HG03280 (cell line): ENCODE data around the gene ST6GALNAC3.

ENCODE experiments used
- ATAC-seq: cut with Tn5 transposase; IDR thresholded peaks from one replicate; pipeline ENCODE4 v1.9.1; 2021; ENCODE audit warnings: mild to moderate bottlenecking, moderate library complexity; ENCODE audit not compliant: unreplicated experiment

Gene ST6GALNAC3

DNA sequence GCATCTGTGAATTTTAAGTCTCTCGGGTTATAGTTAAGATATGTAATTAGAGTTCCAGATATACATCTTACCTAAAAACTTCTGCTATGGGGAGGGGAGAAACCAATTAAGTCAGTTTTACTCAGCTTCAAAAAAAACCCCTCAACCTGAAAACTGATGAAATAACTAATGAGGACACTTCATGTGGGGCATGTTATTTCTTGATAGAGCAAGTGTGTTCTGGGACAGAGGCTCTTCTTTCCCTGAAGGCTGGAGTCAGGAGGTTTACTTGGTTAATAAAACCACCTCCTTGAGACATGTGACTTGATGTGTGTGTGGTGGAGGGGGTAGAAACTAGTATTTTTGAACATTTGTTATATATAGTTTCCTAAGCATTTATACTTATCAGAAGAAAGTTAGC, 479.7 kb downstream of the ST6GALNAC3 start:
- ATAC-seq = no peak

DNA sequence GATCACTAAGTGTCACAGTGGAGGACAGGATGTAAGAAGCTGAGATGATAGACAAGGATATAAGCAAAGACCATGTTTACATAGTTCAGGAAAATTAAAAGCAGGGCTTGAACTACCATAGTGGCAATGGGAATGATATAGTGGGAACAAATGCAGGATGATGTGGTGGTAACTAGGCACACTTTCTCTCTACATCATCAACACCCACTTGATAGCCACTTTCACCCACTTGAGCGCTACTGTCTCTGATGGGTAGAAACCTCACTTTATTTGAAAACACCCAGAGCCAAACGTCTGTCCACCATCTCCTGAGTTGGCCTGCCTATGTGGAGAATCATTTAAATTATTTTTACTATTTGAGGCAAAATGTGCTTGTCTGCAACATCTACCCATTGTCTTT, 487.7 kb downstream of the ST6GALNAC3 start:
- no peak for ATAC-seq

DNA sequence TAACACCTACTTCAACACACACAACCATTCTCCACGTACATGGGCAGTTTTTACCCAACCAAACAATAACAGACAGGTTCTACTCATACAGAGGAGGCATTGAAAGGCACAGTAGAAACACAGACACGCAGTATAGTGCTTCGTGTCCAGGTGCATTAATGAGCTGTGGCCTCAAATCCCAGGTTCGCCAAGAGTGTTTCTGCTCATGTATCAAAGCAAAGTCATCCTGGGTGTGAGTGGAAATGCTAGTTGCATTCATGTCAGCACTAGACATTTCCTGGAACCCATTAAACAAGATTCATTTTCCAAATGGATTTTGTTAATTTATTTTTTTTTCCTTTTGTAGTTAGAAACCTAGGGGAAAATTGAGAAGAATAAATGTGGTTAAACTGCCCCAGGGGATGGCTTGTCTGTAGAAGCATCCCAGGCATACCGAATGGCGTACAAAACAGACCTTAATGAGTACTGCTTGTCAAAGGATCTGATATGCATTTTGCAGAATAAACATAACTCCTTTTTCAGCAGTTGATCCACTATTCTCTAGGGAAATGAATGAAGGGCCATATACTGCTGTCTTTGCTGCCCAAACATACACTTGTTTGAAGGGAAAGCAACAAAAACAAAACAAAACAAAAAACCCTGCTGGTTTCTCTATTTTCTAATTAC, 494.2 kb downstream of the ST6GALNAC3 start:
- no peak for ATAC-seq

DNA sequence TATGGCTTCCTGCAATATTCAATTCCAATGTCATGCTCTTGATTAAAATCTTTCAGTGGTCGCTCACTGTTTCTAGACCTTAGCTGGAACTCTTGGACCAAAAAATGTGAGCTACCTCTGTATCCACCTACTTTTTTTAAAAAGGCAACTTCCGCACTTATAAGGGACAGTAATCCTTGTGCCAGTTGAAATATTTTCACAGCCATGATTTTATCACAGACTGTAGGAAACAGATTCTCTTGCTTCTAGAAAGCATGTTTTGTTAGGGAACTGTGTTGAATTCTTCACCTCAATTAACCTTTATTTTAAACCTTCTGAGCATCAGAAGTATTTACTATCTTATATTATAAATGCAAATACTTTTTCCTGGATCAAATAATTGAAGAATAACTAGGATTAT, 496.7 kb downstream of the ST6GALNAC3 start:
- ATAC-seq = no peak

DNA sequence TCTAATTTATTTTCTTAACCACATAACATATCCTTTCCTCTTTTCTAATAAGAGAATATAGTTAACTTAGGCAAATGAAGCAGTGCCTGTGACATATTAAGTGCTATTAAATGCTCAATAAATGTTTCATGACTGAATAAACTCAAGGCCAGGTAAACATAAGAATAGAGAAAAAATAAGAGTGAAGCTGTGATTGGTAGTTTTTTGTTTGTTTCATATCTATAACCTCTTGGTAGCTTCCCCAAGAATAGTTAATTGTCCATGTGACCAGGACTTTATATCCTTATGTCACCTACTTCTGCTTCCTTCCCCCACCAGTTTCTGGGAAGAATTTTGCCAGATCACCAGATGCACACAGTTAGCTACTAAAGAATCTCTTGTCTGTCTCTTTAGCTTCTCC, 497.7 kb downstream of the ST6GALNAC3 start:
- no peak for ATAC-seq

DNA sequence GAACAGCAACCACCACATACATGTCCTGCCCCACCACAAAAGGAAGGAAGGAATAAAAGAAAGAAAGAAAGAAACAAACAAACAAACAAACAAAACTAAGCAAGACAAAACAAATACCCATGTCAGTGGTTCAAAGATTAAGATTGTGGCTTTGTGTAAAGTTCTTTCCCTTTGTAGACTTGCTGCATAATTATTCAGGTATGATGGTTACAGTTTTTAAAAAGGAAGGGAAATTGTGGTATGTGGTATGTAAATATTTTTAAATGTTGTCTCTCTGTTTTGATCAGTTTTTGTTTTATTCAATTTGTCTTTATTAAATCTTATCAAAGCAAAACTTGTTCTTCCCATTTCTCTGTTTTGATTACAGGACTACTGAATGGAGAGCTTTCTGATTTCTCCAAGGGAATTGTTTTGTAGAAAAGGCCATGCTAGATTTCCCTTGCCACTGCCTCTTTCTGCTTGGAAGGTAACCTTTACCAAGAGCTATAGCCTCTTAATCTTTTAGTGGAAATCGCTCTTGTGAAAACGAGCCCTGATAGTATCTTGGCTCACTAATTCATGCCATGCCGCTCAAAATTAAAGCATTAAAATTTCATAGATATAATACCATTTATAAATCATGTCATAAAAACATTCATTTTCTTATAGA, 502.5 kb downstream of the ST6GALNAC3 start:
- no peak for ATAC-seq

DNA sequence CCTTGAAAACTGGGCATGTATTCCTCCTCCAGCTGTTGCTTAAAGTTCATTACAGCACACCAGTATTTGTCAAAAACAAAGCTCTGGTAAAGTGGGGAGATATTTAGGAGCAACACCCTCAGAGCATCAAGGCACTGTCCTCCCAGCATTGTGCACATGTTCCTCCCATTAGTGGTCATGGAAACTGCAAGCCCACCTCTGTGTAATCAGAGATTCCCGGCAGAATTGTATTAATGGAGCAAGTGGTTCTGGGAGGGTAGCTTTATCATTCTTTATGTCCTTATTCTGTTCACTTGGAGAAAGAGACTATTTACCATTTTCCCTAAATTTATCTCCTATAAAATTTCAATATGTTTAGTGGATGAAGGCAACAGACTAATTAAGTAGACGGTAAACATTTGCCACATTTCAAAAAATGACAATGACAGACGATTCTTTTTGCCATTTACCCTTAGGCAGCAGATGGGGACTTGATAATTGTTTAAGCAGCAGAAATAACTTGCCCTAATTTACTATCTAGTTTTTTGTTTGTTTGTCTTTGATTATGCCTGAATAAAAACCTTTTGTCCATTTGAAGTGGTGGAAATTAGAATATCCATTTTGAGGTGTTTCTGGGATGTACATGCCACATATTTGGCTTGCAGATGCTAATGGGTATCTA, 503.1 kb downstream of the ST6GALNAC3 start:
- ATAC-seq = no peak

DNA sequence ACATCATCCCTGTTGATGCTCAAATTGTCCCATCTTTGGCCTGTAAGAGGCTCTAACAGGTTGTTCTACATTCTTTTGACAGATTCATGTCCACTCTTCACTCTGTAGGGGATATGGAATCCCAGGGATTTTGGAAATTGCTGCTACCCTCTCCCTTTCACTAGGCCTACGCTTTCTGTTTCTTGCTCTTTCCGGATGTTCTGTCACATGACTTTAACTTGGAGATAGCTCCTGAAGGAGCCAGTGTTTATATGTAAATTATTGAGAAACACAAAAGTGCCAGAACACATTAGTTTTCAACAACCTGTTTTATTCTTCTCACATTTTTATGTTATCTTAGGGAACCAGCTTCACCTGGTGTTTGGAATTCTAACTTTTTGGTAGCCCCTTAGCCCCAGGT, 505.7 kb downstream of the ST6GALNAC3 start:
- ATAC-seq = no peak

DNA sequence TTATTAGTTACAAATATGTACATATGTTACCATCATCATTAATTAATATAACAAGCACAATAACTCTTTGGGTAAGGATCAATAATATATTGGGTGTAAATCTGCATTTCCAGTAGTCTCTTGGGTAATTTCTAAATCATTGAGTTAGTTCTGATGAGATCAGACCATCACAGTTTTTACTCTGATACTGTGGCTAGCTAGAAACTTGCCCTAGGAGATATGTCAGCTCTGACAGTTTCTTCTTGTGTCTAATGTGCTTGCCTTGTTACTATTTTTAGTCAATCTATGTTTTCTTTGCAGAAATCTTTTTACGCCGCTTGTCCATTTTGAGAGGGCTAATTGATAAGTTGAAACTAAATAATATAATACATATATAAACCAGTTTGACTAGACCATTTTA, 507.2 kb downstream of the ST6GALNAC3 start:
- no peak for ATAC-seq

DNA sequence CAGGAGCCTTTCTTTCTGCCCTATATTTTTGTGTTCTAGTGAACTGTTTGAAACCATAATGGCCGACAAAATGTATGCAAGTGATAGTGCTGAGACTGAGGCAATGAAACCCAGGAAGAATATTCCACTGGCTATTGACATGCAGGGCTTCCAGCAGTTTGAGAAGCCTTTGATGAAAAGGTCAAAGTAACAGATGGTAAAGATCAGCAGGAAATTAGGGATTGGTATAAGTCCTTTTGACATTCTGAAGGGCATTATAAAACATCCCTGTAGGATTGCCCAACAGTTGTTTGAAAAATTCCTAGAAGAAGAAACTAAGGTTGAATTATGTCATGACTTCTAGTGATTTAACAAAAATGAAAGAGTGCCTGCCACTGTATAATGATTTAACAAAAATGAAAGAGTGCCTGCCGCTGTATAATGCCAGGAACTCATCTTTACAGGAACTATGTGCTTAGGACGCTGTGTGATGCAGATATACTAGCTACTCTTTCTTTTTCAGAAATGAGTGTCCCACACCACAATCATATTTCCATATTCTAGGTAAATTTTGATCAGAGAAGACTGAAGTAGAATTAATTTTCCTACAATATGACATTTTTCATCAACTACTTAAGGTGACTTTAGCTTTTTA, 508.8 kb downstream of the ST6GALNAC3 start:
- no peak for ATAC-seq

DNA sequence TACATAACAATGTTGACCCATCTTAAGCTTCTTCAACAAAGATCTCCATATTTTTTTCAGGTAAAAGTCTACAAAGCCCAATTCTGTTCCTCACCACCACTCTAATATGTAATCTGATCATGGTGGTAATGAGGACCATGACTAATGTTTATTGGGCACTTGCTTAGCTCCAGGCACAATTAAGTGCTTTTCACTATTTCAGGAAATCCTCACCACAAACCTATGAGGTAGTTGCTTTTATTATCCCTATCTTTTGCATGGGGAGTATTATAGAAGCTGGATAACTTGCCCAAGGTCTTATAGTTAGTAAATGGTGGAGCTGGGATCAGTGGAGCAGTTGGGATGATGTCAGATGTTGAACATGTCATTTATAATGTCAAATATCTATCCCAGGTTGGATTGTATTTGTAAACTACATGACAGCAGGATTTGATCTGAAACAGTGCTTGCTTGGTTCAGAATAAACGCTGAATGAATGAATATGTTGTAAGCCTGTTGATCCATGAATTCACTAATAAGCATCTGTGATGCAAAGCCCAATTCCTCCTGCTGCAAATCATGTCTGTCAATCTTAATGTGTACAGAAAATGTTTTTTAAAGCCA, 509.4 kb downstream of the ST6GALNAC3 start:
- ATAC-seq = no peak

DNA sequence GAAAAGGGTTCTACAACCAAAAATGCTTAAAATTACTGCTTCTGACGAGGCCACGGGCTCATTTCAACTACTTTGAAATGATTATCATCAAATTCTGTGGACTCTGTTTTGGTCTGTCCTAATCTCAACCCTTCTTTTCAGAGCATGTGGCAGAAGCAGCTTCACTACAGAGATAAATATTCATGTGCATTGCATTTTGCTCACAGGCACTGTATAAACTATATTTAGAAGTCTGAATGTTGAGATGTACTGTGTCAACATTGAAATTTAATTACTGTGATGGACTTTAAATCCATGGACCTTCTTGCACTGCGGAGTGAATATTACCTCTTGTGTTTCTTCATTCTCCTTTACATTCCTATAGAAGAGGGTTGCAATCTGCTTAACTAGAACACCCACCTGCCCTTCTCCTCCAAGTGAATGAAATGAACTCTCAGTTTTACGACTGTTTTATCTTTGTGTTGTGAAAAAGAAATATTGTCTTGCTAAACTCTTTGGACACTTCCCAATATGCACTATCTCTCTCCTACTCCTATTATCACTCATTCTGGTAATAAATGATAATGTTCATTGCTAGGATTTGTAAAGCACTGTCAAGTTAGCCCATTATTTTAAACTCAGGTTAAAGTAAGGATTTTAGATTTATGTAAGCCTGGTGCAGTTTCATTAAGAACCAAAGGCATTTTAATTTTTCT, 511.6 kb downstream of the ST6GALNAC3 start:
- no peak for ATAC-seq

DNA sequence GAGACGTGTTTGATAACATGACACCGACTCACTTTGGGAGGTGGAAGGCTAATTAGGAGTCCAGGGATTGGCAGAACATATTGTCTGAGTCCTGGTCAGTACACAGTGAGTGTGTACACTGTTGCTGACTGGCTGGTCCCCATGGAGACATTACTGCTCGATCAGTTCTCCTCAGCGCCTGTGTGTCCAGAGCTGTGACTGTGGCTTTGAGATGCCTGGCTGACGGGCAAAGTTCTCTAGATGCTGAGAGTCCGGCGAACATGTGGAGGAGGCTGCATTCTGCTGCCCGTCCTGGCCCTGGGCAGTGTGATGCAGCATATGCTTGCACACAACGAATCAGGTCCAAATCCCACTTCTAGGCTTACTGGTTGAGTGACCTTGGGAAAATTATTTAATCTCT, 512.7 kb downstream of the ST6GALNAC3 start:
- no peak for ATAC-seq

DNA sequence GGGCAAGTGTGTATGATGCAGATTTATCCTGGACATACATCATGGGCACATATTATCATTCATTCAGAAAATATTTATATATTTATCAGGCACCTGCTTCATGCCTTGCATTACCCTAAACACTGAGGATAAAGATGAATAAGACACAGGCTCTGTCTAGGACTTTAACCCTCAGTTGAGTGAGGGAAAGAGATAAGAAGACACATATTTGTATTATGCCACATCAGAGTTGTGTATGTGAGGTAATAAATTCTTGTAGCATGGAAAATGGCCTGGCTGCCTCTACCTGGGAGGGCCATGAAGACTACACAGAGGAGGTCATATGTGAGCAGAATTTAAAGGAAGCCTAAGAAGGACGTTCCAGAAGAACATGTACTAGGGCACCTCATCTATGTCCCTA, 516.9 kb downstream of the ST6GALNAC3 start:
- no peak for ATAC-seq

DNA sequence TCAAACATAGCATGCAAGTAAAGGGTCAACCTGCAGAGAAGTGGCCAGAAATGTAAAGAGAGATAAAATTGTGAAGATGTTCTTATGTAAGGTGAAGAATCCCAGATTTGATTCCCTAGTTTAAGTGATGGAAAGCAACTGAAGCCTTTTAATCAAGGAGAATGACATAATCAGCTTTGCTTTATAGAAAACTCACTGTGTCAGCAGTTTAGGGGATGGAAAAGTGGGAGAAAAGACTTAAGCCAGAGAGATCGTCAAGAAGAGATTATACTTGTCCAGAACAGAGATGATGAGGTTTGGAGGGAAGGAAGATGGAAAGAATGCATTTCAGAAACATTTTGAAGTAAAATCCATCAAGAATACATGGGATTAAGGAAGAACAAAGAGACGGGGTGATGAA, 517.4 kb downstream of the ST6GALNAC3 start:
- ATAC-seq = no peak

DNA sequence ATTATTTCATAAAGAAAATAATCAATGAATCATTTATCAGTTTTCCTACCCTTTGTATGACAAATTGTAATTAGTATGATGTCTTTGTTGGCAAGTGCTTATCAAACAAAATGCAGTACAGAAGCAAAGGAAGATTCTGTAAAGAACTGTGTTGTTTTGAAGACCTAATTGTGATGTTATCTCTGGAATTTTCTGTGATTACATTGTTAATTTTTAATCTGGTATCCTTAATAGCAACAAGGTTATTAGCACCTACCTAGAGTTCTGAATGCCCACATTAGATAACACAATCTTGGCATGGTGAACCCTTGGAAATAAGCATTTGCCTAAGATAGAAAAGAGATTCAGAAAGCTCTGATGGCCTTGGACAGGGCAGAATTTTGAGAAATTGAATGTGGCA, 518.6 kb downstream of the ST6GALNAC3 start:
- no peak for ATAC-seq

DNA sequence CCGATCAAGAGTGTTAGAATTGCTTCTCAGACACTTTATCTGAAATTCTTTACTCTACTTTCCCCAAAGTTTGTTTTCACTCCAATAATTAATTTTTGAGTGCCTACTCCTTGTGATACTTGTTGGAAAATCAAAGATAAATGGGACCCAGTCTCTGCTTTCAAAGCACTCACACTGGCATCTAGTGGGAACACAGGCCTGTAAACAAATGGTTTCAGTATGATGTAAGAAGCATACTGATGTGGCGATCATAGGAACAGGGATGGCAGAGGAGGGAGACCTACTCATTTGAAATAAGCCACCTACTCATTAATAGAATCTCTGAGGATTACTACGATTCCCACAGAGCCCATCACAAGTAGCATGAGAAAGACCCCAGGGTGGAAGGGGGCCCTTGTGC, 519.1 kb downstream of the ST6GALNAC3 start:
- ATAC-seq = no peak

DNA sequence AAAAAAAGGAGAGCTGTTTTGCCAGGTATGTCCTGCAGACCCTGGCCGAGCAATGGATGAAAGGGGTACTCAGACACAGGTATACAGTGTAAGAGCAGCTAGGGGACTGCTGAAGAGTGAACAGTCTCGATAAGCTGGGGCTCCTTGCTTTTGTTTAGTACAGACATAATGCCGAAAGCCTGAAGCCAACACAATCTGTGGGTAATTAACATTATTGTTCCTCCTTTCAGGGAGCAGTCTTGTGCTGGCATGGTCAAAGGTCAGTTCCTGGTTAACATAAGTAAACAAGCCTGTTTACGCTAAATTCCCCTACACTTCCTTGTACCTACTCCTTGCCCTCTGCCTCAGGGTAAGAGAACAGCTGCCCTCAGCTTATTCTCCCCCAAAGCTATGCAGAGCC, 520.5 kb downstream of the ST6GALNAC3 start:
- no peak for ATAC-seq

DNA sequence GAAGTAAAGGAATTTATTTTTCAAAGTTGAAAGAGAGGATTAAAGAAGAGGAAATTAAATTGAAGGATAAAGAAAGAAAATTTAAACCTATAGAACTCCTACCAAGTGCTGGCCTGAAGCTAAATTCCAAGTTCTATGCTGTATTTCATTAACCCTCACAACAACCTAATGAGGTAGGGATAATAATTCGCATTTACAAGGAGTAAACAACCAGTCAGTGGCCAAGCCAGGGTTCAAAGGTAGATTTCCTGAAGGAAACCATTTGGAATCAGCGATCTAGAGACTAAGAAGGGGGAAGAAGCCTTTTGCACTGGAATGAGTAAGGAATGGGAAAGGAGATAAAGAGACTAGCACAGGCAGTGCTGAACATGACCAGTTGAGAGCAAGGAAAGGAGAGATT, 526.9 kb downstream of the ST6GALNAC3 start:
- no peak for ATAC-seq

DNA sequence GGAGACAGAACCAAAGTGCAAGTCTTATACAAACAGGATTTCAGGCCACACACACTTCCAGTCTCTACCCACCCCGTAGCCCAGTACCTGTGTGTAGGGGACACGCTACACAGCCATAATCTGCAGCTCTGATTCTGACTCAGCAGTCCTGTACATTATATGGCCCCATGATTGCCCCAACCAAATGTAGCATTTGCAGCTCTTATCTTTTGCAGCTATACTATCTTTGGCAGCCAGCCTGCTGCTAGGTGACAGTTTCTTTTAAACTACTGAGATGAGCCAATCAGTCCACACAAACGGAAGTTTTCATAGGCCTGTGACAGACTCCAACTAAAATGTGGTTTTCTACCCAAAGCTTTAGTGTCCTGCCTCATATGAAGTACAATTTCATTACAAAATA, 533.2 kb downstream of the ST6GALNAC3 start:
- ATAC-seq = no peak
